ENCODE data around the gene PRM3. TPM values are rescaled to one million over a fixed set of nuclear protein-coding genes. Genes with fewer than 3 reads are reported as not detected.

The PRM3 gene
- not detected for total RNA-seq (ENCODE audit: unreplicated experiment)
- long read RNA-seq = 0 reads

GRCh38 chr16:11272921-11273720, at the start of gene PRM3:
PRM3 (minus strand) TSS chr16:11273629; CDS start chr16:11273595, 34 bp downstream.
- no peak for DNase-seq

GRCh38 chr16:11322823-11323222, 49.4 kb upstream of the PRM3 start:
- no peak overlapping the region for H3K27ac Mint-ChIP-seq (ENCODE audit: unreplicated experiment)
- H3K4me1 Mint-ChIP-seq (ENCODE audit: low read depth, unreplicated experiment) = peaks cover 2% of the 10 kb centered on the region
- no peak for TF ChIP-seq CTCF (IDR thresholded peaks at IDR 0.05; ENCODE audit: partially characterized antibody, unreplicated experiment)
- no peak overlapping the region for H3K4me3 Mint-ChIP-seq (ENCODE audit: unreplicated experiment)
- no peaks in the 10 kb centered on the region for H3K36me3 Mint-ChIP-seq (ENCODE audit: unreplicated experiment)
- H3K9me3 Mint-ChIP-seq (ENCODE audit: unreplicated experiment) = peaks cover 5% of the 10 kb centered on the region
- H3K27me3 Mint-ChIP-seq (ENCODE audit: unreplicated experiment) = peaks cover 4% of the 10 kb centered on the region
- DNase-seq = no peak

More at GRCh38 chr16:11272921-11273720, at the start of gene PRM3:
- Mint-ChIP-seq H3K27me3 (ENCODE audit: unreplicated experiment) (peaks cover 4% of the 10 kb centered on the region), H3K4me1 (ENCODE audit: low read depth, unreplicated experiment) (peaks cover 2% of the 10 kb centered on the region), H3K9me3 (ENCODE audit: unreplicated experiment) (peaks cover 1% of the 10 kb centered on the region), H3K4me3 (ENCODE audit: unreplicated experiment) (no peak within 1 kb of the TSS), H3K27ac (ENCODE audit: unreplicated experiment) (no peak within 1 kb of the TSS), H3K36me3 (ENCODE audit: unreplicated experiment) (no peaks in the 10 kb centered on the region)
- no peak for TF ChIP-seq CTCF (IDR thresholded peaks at IDR 0.05; ENCODE audit: partially characterized antibody, unreplicated experiment)

- Mint-ChIP-seq H3K27ac (ENCODE audit: unreplicated experiment) (no peak overlapping the region), H3K36me3 (ENCODE audit: unreplicated experiment) (no peaks in the 10 kb centered on the region), H3K9me3 (ENCODE audit: unreplicated experiment) (peaks cover 3% of the 10 kb centered on the region)
These were observed 48.2 kb upstream of the PRM3 start for GRCh38 chr16:11321662-11322061.

GRCh38 chr16:11320170-11320569, 46.7 kb upstream of the PRM3 start:
- TF ChIP-seq CTCF (IDR thresholded peaks at IDR 0.05; ENCODE audit: partially characterized antibody, unreplicated experiment) = no peak
- H3K4me3 Mint-ChIP-seq (ENCODE audit: unreplicated experiment) = no peak overlapping the region
- peaks cover 1% of the 10 kb centered on the region for H3K27me3 Mint-ChIP-seq (ENCODE audit: unreplicated experiment)
- no peak overlapping the region for H3K27ac Mint-ChIP-seq (ENCODE audit: unreplicated experiment)
- H3K36me3 Mint-ChIP-seq (ENCODE audit: unreplicated experiment) = no peaks in the 10 kb centered on the region
- no peaks in the 10 kb centered on the region for H3K4me1 Mint-ChIP-seq (ENCODE audit: low read depth, unreplicated experiment)
- no peak for DNase-seq
- H3K9me3 Mint-ChIP-seq (ENCODE audit: unreplicated experiment) = peaks cover 3% of the 10 kb centered on the region

More at GRCh38 chr16:11321662-11322061, 48.2 kb upstream of the PRM3 start:
- Mint-ChIP-seq H3K4me1 (ENCODE audit: low read depth, unreplicated experiment) (no peaks in the 10 kb centered on the region), H3K27me3 (ENCODE audit: unreplicated experiment) (peaks cover 1% of the 10 kb centered on the region), H3K4me3 (ENCODE audit: unreplicated experiment) (no peak overlapping the region)
- TF ChIP-seq CTCF (IDR thresholded peaks at IDR 0.05; ENCODE audit: partially characterized antibody, unreplicated experiment) = no peak
- DNase-seq = no peak

GRCh38 chr16:11319529-11320146, 46.2 kb upstream of the PRM3 start:
- H3K4me3 Mint-ChIP-seq (ENCODE audit: unreplicated experiment) = no peak overlapping the region
- no peak for TF ChIP-seq CTCF (IDR thresholded peaks at IDR 0.05; ENCODE audit: partially characterized antibody, unreplicated experiment)
- H3K27ac Mint-ChIP-seq (ENCODE audit: unreplicated experiment) = no peak overlapping the region

More at GRCh38 chr16:11319529-11320146, 46.2 kb upstream of the PRM3 start:
- no peak for DNase-seq
- Mint-ChIP-seq H3K9me3 (ENCODE audit: unreplicated experiment) (peaks cover 3% of the 10 kb centered on the region), H3K4me1 (ENCODE audit: low read depth, unreplicated experiment) (no peaks in the 10 kb centered on the region), H3K27me3 (ENCODE audit: unreplicated experiment) (peaks cover 1% of the 10 kb centered on the region), H3K36me3 (ENCODE audit: unreplicated experiment) (no peaks in the 10 kb centered on the region)
